Measurements from ENCODE around the gene ZNF581. TPM values are rescaled to one million over a fixed set of nuclear protein-coding genes. Genes with fewer than 3 reads are reported as not detected.

ZNF581 gene
- total RNA-seq, 1 experiment from 2014 or later: 65.1 TPM

DNA sequence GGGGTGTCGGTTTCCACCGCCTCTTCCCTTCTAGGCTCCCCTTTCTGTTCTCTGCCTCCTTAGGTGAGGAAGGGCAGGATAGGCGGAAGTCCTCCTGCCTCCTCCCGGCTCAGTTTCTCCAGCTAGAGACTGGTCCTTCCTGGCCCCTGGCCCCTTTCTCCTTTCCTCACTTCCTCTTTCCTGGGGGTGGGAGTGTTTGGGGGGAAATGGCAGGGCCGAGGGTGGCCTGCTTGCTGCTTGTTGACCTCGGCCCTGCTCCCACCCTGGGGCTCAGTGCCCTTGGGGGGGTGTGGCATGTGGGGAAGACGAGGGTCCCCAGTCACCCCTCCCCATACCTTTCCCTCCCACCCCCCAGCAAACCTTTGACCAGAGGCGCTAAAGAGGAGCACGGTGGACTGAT, 16.4 kb downstream of the ZNF581 start:
- Histone ChIP-seq H3K4me1 (ENCODE audit: insufficient read depth, low read length) (peaks cover 7% of the 10 kb centered on the region; the same call in 1 of the 2 replicates), H3K56ac (ENCODE audit: insufficient read length, low read depth, low read length) (no peak overlapping the region), H3K4me2 (ENCODE audit: insufficient read depth, insufficient read length, low read length) (no peak overlapping the region), H2BK120ac (ENCODE audit: low read depth, low read length, poor library complexity, severe bottlenecking) (no peak overlapping the region), H2BK5ac (ENCODE audit: insufficient read length, low read length) (no peak overlapping the region), H3K23me2 (ENCODE audit: insufficient read length, low read depth, low read length, poor library complexity, severe bottlenecking) (peaks cover 11% of the 10 kb centered on the region), H3K9me3 (ENCODE audit: control insufficient read depth, low read depth, low read length) (no peaks in the 10 kb centered on the region), H3K14ac (ENCODE audit: insufficient read depth, low read length) (no peak overlapping the region), H3K9ac (ENCODE audit: extremely low read depth, insufficient read length, low read length) (no peak overlapping the region), H3K23ac (ENCODE audit: insufficient read length, low read depth, low read length) (no peak overlapping the region), H3K79me1 (ENCODE audit: insufficient read depth, low read depth, low read length, poor library complexity, severe bottlenecking) (no peaks in the 10 kb centered on the region), H4K5ac (ENCODE audit: insufficient read length, low read depth, low read length) (no peak overlapping the region), H3T11ph (ENCODE audit: low read length) (no peak overlapping the region), H2AFZ (ENCODE audit: low read length) (no peak overlapping the region), H2AK5ac (ENCODE audit: insufficient read length, low read length) (no peak overlapping the region), H3K18ac (ENCODE audit: insufficient read length, low read depth, low read length) (no peak overlapping the region), H2BK15ac (ENCODE audit: low read depth, low read length) (no peak overlapping the region), H3K79me2 (ENCODE audit: insufficient read depth, low read length) (peaks cover 50% of the 10 kb centered on the region), H2BK20ac (ENCODE audit: low read depth, low read length, poor library complexity, severe bottlenecking) (no peak overlapping the region), H2BK12ac (ENCODE audit: insufficient read length, low read depth, low read length) (no peak overlapping the region), H4K91ac (ENCODE audit: insufficient read length, low read depth, low read length) (no peak overlapping the region), H4K8ac (replicated peaks; ENCODE audit: insufficient read length, low read depth, low read length) (no peak overlapping the region), H3K27me3 (ENCODE audit: insufficient read depth, low read length) (no peaks in the 10 kb centered on the region), H4K20me1 (ENCODE audit: control insufficient read depth, insufficient read depth, insufficient read length) (no peaks in the 10 kb centered on the region), H3K4ac (ENCODE audit: low read depth, low read length) (no peak overlapping the region), H3K27ac (ENCODE audit: insufficient read length, low read depth, low read length) (no peak overlapping the region)
- H3K4me3 Mint-ChIP-seq: peak overlapping the region in 1 of 2 experiments; percentile 66; a peak in 2 of 5 replicates
- no peaks in the 10 kb centered on the region; a peak in 1 of 5 replicates for H3K9me3 Mint-ChIP-seq
- TF ChIP-seq, protein P1, sequence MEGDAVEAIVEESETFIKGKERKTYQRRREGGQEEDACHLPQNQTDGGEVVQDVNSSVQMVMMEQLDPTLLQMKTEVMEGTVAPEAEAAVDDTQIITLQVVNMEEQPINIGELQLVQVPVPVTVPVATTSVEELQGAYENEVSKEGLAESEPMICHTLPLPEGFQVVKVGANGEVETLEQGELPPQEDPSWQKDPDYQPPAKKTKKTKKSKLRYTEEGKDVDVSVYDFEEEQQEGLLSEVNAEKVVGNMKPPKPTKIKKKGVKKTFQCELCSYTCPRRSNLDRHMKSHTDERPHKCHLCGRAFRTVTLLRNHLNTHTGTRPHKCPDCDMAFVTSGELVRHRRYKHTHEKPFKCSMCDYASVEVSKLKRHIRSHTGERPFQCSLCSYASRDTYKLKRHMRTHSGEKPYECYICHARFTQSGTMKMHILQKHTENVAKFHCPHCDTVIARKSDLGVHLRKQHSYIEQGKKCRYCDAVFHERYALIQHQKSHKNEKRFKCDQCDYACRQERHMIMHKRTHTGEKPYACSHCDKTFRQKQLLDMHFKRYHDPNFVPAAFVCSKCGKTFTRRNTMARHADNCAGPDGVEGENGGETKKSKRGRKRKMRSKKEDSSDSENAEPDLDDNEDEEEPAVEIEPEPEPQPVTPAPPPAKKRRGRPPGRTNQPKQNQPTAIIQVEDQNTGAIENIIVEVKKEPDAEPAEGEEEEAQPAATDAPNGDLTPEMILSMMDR (conservative IDR thresholded peaks at IDR 0.05): no peak
- no peaks in the 10 kb centered on the region for H3K27me3 Mint-ChIP-seq (ENCODE audit: low read depth)
- no CpG with 5 or more reads among the region's 9 CpGs for WGBS (ENCODE audit: extremely low coverage, insufficient read length, low lambda C conversion rate)
- H3K27ac Mint-ChIP-seq: peak overlapping the region in 2 of 3 experiments; percentile 90 to 92; a peak in 4 of 7 replicates
- peaks cover 52 to 82% (median 67%) of the 10 kb centered on the region in 3 experiments for H3K36me3 Mint-ChIP-seq (ENCODE audit: insufficient read depth in 1 of 3, low read depth in 3 of 3)
- H3K4me1 Mint-ChIP-seq: peaks cover 23 to 29% of the 10 kb centered on the region in 2 experiments
- no peak for DNase-seq

Measured in H9 (cell line).